HepG2 (cell line): ENCODE results near the gene HNF1B. TPM values are rescaled to one million over a fixed set of nuclear protein-coding genes. Genes with fewer than 3 reads are reported as not detected.
A peak's percentile ranks its signal among the peaks of the same experiment; 100 is the strongest.

Experiments used
- EP300 ChIP-seq, 3 experiments: sonication (generic) in 1 of 3; formaldehyde crosslinking in 1 of 3; IDR thresholded peaks; 2 replicates each; pipeline versions ENCODE4 v1.5.1 to v1.6.1; 2011 to 2020; ENCODE audit warnings: low read depth in 2 of 3, low read length in 2 of 3, borderline replicate concordance in 1 of 3, improper control_type of control experiment in 1 of 3, mild to moderate bottlenecking in 1 of 3, missing genetic modification reagents in 1 of 3, moderate library complexity in 1 of 3
- FOXC1 ChIP-seq: sonication (generic); formaldehyde crosslinking; IDR thresholded peaks from 2 replicates; pipeline ENCODE4 v1.8.0; 2022; ENCODE audit warnings: mild to moderate bottlenecking, missing genetic modification reagents, borderline replicate concordance
- FOXP1 ChIP-seq, 2 experiments: fragments of 450-650 bp in 1 of 2; IDR thresholded peaks; 2 replicates each; pipeline ENCODE4 v1.6.1; 2017 to 2018; ENCODE audit warnings: antibody characterized with exemption in 1 of 2
- GABPA ChIP-seq, 2 experiments: IDR thresholded peaks; 2 replicates each; pipeline ENCODE4 v1.6.1; 2011 to 2016; ENCODE audit warnings: low read depth in 2 of 2, low read length in 1 of 2, missing biosample characterization in 1 of 2, missing genetic modification characterization in 1 of 2
- HNF4G ChIP-seq, 2 experiments: sonication (generic) in 1 of 2; formaldehyde crosslinking in 1 of 2; IDR thresholded peaks; 2 replicates each; pipeline versions ENCODE4 v1.4.0 to v1.6.1; 2011 to 2020; ENCODE audit warnings: borderline replicate concordance in 2 of 2, low read depth in 2 of 2, mild to moderate bottlenecking in 2 of 2, low read length in 1 of 2, missing genetic modification reagents in 1 of 2, moderate library complexity in 1 of 2
- KLF16 ChIP-seq, 2 experiments: sonication (generic) in 1 of 2; formaldehyde crosslinking in 1 of 2; IDR thresholded peaks; 2 replicates each; pipeline versions ENCODE4 v1.6.1 to v1.8.0; 2016 to 2023; ENCODE audit warnings: missing genetic modification reagents in 2 of 2, missing compliant biosample characterization in 1 of 2
- MBD4 ChIP-seq: IDR thresholded peaks from 2 replicates; pipeline ENCODE4 v1.6.1; 2012; ENCODE audit warnings: low read length, inconsistent platforms, borderline replicate concordance
- RARA ChIP-seq: IDR thresholded peaks from 2 replicates; pipeline ENCODE4 v1.6.1; 2016; ENCODE audit warnings: missing genetic modification reagents, missing compliant biosample characterization
- RXRA ChIP-seq: sonication (generic); formaldehyde crosslinking; IDR thresholded peaks from 2 replicates; pipeline ENCODE4 v1.5.1; 2020; ENCODE audit warnings: missing genetic modification reagents
- ZSCAN22 ChIP-seq: sonication (generic); formaldehyde crosslinking; IDR thresholded peaks from 2 replicates; pipeline ENCODE4 v1.4.0; 2020; ENCODE audit warnings: mild to moderate bottlenecking, missing genetic modification reagents
- polyA plus RNA-seq, 8 experiments: library from polyadenylated mRNA; depleted of rRNA in 3 of 8; stranded (reverse) in 7 of 8; unstranded in 1 of 8; fragments of >200 nt; fragmentation: Illumina TruSeq in 4 of 8; extraction: Trizol in 4 of 8; gene quantifications; 2 replicates each; pipeline versions ENCODE4 v1.2.1 to v1.2.3, GENCODE V29; 2011 to 2016; ENCODE audit warnings: low read depth in 4 of 8, missing spikeins in 1 of 8, mixed read lengths in 1 of 8; ENCODE audit not compliant: insufficient read depth in 1 of 8
- total RNA-seq, 5 experiments: library from RNA; depleted of rRNA; stranded (reverse); fragments of >200 nt; fragmentation: Illumina TruSeq; extraction: Trizol; gene quantifications; 2 replicates each; pipeline ENCODE4 v1.2.3, GENCODE V29; 2016; ENCODE audit warnings: low read depth in 1 of 5
- TF ChIP-seq, protein P1 (sequence below): sonication (generic); formaldehyde crosslinking; IDR thresholded peaks from 2 replicates; pipeline ENCODE4 v1.5.0; 2020; ENCODE audit warnings: mild to moderate bottlenecking, missing genetic modification reagents
- TF ChIP-seq, protein P2 (sequence below): sonication (generic); formaldehyde crosslinking; IDR thresholded peaks from 2 replicates; pipeline ENCODE4 v1.4.0; 2020; ENCODE audit warnings: missing genetic modification reagents
- TF ChIP-seq, protein P3 (sequence below): sonication (generic); formaldehyde crosslinking; IDR thresholded peaks from 2 replicates; pipeline ENCODE4 v1.4.0; 2020; ENCODE audit warnings: missing genetic modification reagents
- TF ChIP-seq, protein P4 (sequence below), 2 experiments: sonication (generic) in 1 of 2; formaldehyde crosslinking in 1 of 2; IDR thresholded peaks; 2 replicates each; pipeline versions ENCODE4 v1.4.0 to v1.6.1; 2018 to 2020; ENCODE audit warnings: missing genetic modification reagents in 2 of 2, borderline replicate concordance in 1 of 2, low read depth in 1 of 2, mild to moderate bottlenecking in 1 of 2, missing biosample characterization in 1 of 2

Gene HNF1B
- total and polyA plus RNA-seq, 2 of the 13 experiments (the other 11 are each of a cell fraction or from before 2014, with no cell fraction given): 1.9 to 5.3 TPM

DNA sequence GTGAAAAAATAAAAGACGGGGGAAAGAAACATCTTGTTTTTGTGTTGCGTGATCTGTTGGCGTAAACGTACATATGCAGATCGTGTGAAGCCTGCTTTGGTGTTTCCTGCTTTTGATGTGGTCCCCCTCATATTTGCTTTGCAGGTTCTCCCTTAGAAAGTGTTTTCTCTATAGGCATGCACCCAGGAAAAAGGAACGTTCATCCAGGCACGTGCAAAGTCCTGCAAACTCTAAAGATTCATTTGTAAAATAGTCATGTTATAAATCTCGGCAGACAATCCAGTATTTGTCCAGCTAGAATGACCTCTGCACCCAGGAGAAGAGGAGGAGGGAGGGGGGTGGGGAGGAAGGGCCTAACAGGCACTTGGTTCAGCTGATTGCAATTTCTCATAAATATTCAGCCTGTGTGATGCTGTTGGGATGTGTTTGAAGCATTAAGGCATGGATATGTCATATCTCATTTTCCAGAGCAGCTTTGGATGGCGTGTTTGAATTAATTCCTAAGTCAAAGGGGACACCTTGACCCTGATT, 61.3 kb downstream of the HNF1B start (continued):
- TF ChIP-seq, protein P1, sequence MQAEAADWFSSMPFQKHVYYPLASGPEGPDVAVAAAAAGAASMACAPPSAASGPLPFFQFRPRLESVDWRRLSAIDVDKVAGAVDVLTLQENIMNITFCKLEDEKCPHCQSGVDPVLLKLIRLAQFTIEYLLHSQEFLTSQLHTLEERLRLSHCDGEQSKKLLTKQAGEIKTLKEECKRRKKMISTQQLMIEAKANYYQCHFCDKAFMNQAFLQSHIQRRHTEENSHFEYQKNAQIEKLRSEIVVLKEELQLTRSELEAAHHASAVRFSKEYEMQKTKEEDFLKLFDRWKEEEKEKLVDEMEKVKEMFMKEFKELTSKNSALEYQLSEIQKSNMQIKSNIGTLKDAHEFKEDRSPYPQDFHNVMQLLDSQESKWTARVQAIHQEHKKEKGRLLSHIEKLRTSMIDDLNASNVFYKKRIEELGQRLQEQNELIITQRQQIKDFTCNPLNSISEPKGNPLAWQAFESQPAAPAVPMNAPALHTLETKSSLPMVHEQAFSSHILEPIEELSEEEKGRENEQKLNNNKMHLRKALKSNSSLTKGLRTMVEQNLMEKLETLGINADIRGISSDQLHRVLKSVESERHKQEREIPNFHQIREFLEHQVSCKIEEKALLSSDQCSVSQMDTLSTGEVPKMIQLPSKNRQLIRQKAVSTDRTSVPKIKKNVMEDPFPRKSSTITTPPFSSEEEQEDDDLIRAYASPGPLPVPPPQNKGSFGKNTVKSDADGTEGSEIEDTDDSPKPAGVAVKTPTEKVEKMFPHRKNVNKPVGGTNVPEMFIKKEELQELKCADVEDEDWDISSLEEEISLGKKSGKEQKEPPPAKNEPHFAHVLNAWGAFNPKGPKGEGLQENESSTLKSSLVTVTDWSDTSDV (CRISPR knock-in tag): no peak
- TF ChIP-seq, protein P2, sequence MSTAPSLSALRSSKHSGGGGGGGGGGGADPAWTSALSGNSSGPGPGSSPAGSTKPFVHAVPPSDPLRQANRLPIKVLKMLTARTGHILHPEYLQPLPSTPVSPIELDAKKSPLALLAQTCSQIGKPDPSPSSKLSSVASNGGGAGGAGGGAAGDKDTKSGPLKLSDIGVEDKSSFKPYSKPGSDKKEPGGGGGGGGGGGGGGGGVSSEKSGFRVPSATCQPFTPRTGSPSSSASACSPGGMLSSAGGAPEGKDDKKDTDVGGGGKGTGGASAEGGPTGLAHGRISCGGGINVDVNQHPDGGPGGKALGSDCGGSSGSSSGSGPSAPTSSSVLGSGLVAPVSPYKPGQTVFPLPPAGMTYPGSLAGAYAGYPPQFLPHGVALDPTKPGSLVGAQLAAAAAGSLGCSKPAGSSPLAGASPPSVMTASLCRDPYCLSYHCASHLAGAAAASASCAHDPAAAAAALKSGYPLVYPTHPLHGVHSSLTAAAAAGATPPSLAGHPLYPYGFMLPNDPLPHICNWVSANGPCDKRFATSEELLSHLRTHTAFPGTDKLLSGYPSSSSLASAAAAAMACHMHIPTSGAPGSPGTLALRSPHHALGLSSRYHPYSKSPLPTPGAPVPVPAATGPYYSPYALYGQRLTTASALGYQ (CRISPR knock-in tag): peak; percentile 90
- no peak for TF ChIP-seq FOXC1 (CRISPR knock-in tag)
- peak; percentile 52; the same call in 1 of the 2 replicates for TF ChIP-seq FOXP1 (IDR thresholded peaks at IDR 0.05)
- TF ChIP-seq FOXP1 (CRISPR knock-in tag; IDR thresholded peaks at IDR 0.05): peak; percentile 87; the same call in 1 of the 2 replicates
- TF ChIP-seq RARA (CRISPR knock-in tag): peak; percentile 73
- TF ChIP-seq MBD4: 0 out of 2 replicates have a peak, but pooled peaks have one; percentile 29
- TF ChIP-seq EP300 (IDR thresholded peaks at IDR 0.05; ENCODE audit: low read depth in 2 of 2, low read length in 2 of 2): peak; percentile 24 to 82; a peak in 3 of 4 replicates
- peak; percentile 79 for TF ChIP-seq EP300 (CRISPR knock-in tag; IDR thresholded peaks at IDR 0.05; ENCODE audit: borderline replicate concordance)
- TF ChIP-seq HNF4G (IDR thresholded peaks at IDR 0.05; ENCODE audit: borderline replicate concordance, low read depth, low read length): peak; percentile 85
- peak; percentile 41; the same call in 1 of the 2 replicates for TF ChIP-seq HNF4G (CRISPR knock-in tag; IDR thresholded peaks at IDR 0.05; ENCODE audit: borderline replicate concordance, low read depth)
- peak in 1 of 2 experiments; percentile 78; a peak in 1 of 4 replicates for TF ChIP-seq KLF16 (CRISPR knock-in tag; IDR thresholded peaks at IDR 0.05)
- no peak for TF ChIP-seq ZSCAN22
- peak; percentile 45; the same call in 1 of the 2 replicates for TF ChIP-seq RXRA (CRISPR knock-in tag)
- TF ChIP-seq, protein P3, sequence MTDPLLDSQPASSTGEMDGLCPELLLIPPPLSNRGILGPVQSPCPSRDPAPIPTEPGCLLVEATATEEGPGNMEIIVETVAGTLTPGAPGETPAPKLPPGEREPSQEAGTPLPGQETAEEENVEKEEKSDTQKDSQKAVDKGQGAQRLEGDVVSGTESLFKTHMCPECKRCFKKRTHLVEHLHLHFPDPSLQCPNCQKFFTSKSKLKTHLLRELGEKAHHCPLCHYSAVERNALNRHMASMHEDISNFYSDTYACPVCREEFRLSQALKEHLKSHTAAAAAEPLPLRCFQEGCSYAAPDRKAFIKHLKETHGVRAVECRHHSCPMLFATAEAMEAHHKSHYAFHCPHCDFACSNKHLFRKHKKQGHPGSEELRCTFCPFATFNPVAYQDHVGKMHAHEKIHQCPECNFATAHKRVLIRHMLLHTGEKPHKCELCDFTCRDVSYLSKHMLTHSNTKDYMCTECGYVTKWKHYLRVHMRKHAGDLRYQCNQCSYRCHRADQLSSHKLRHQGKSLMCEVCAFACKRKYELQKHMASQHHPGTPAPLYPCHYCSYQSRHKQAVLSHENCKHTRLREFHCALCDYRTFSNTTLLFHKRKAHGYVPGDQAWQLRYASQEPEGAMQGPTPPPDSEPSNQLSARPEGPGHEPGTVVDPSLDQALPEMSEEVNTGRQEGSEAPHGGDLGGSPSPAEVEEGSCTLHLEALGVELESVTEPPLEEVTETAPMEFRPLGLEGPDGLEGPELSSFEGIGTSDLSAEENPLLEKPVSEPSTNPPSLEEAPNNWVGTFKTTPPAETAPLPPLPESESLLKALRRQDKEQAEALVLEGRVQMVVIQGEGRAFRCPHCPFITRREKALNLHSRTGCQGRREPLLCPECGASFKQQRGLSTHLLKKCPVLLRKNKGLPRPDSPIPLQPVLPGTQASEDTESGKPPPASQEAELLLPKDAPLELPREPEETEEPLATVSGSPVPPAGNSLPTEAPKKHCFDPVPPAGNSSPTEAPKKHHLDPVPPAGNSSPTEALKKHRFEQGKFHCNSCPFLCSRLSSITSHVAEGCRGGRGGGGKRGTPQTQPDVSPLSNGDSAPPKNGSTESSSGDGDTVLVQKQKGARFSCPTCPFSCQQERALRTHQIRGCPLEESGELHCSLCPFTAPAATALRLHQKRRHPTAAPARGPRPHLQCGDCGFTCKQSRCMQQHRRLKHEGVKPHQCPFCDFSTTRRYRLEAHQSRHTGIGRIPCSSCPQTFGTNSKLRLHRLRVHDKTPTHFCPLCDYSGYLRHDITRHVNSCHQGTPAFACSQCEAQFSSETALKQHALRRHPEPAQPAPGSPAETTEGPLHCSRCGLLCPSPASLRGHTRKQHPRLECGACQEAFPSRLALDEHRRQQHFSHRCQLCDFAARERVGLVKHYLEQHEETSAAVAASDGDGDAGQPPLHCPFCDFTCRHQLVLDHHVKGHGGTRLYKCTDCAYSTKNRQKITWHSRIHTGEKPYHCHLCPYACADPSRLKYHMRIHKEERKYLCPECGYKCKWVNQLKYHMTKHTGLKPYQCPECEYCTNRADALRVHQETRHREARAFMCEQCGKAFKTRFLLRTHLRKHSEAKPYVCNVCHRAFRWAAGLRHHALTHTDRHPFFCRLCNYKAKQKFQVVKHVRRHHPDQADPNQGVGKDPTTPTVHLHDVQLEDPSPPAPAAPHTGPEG (CRISPR knock-in tag): no peak
- TF ChIP-seq GABPA (IDR thresholded peaks at IDR 0.05; ENCODE audit: low read depth, low read length): no peak
- TF ChIP-seq GABPA (CRISPR knock-in tag; IDR thresholded peaks at IDR 0.05; ENCODE audit: low read depth): peak; percentile 42; the same call in 1 of the 2 replicates
- TF ChIP-seq, protein P4, sequence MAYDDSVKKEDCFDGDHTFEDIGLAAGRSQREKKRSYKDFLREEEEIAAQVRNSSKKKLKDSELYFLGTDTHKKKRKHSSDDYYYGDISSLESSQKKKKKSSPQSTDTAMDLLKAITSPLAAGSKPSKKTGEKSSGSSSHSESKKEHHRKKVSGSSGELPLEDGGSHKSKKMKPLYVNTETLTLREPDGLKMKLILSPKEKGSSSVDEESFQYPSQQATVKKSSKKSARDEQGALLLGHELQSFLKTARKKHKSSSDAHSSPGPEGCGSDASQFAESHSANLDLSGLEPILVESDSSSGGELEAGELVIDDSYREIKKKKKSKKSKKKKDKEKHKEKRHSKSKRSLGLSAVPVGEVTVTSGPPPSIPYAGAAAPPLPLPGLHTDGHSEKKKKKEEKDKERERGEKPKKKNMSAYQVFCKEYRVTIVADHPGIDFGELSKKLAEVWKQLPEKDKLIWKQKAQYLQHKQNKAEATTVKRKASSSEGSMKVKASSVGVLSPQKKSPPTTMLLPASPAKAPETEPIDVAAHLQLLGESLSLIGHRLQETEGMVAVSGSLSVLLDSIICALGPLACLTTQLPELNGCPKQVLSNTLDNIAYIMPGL (CRISPR knock-in tag; IDR thresholded peaks at IDR 0.05; ENCODE audit: borderline replicate concordance in 1 of 2, low read depth in 1 of 2): no peak
